Spleen (tissue), 11 donors: ENCODE data around the gene ABLIM2. TPM values are rescaled to one million over a fixed set of nuclear protein-coding genes. Genes with fewer than 3 reads are reported as not detected.

Experiments used
- DNase-seq: peaks from one replicate; pipeline ENCODE4 v3.0.0-alpha.2; 2020
- H3K27ac ChIP-seq, 8 donors: fragments of 200-600 bp; sonication (generic) in 7 of 8; 1 replicate in 4 of 8; 2 replicates in 4 of 8; pipeline versions ENCODE4 v1.5.0 to v1.8.0; 2016 to 2021; ENCODE audit warnings: inconsistent platforms in 4 of 8, mild to moderate bottlenecking in 4 of 8, moderate library complexity in 1 of 8
- H3K27me3 ChIP-seq, 7 donors: fragments of 200-600 bp; sonication (generic) in 6 of 7; replicated peaks in 1 of 7; 1 replicate in 4 of 7; 2 replicates in 3 of 7; pipeline versions ENCODE4 v1.5.0 to v1.8.0; 2016 to 2021; ENCODE audit warnings: inconsistent platforms in 3 of 7, mild to moderate bottlenecking in 1 of 7
- H3K36me3 ChIP-seq, 6 donors: fragments of 200-600 bp; sonication (generic) in 5 of 6; 1 replicate in 4 of 6; 2 replicates in 2 of 6; pipeline versions ENCODE4 v1.5.0 to v1.8.0; 2016 to 2021; ENCODE audit warnings: inconsistent platforms in 2 of 6
- H3K4me1 ChIP-seq, 6 donors: fragments of 200-600 bp; sonication (generic) in 5 of 6; 1 replicate in 3 of 6; 2 replicates in 3 of 6; pipeline versions ENCODE4 v1.5.0 to v1.8.0; 2016 to 2021; ENCODE audit warnings: inconsistent platforms in 3 of 6
- H3K4me3 ChIP-seq, 8 donors: fragments of 200-600 bp; sonication (generic) in 7 of 8; 1 replicate in 4 of 8; 2 replicates in 4 of 8; pipeline versions ENCODE4 v1.5.0 to v1.8.0; 2016 to 2021; ENCODE audit warnings: inconsistent platforms in 4 of 8, mild to moderate bottlenecking in 4 of 8, moderate library complexity in 2 of 8
- H3K9me3 ChIP-seq, 8 donors: fragments of 200-600 bp; sonication (generic) in 7 of 8; 1 replicate in 4 of 8; 2 replicates in 4 of 8; pipeline versions ENCODE4 v1.5.0 to v1.8.0; 2016 to 2021; ENCODE audit warnings: inconsistent platforms in 4 of 8
- POLR2A ChIP-seq, 3 donors: fragments of 450-650 bp; IDR thresholded peaks; one replicate each; pipeline ENCODE4 v1.5.1; 2017; ENCODE audit warnings: antibody characterized with exemption in 3 of 3, mild to moderate bottlenecking in 1 of 3
- POLR2AphosphoS5 ChIP-seq, 3 donors: sonication (generic); formaldehyde crosslinking; IDR thresholded peaks; one replicate each; pipeline ENCODE4 v1.5.1; 2017; ENCODE audit warnings: antibody characterized with exemption in 3 of 3
- WGBS, 5 donors: extraction: QIAGEN DNeasy Blood & Tissue Kit in 3 of 5; methylation state at CpG; one replicate each; pipeline versions ENCODE4 v1.1.5 to v1.1.7; 2013 to 2018; 5-methylcytosine and 5-hydroxymethylcytosine counted together
- intact Hi-C: fragments of 100-400 bp; cut with DNase I; formaldehyde crosslinking; loops from one replicate; pipeline ENCODE4 v1.15.0; 2023; ENCODE audit warnings: low total_unique reads
- polyA plus RNA-seq, 3 donors: library from polyadenylated mRNA; stranded (reverse); fragments of 200-250 nt; gene quantifications; one replicate each; pipeline ENCODE4 v1.2.1, GENCODE V29; 2013
- total RNA-seq, 7 donors: library from RNA; depleted of rRNA in 3 of 7; stranded (reverse); fragments of >200 nt in 3 of 7; fragmentation: NEBNext Ultra II Directional in 4 of 7; extraction: Animal tissue kit (Norgen Biotek cat#: 25700) in 4 of 7; gene quantifications; one replicate each; pipeline versions ENCODE4 v1.1.0 to v1.2.1, GENCODE V29; 2016 to 2021
- TF ChIP-seq, protein P1 (sequence below), 11 experiments: fragments of 200-600 bp in 7 of 11; fragments of 450-650 bp in 4 of 11; sonication (generic) in 4 of 11; IDR thresholded peaks in 8 of 11; conservative IDR thresholded peaks in 3 of 11; 1 replicate in 7 of 11; 2 replicates in 4 of 11; pipeline versions ENCODE4 v1.4.0 to v1.8.0; 2016 to 2021; ENCODE audit warnings: antibody characterized with exemption in 11 of 11, inconsistent platforms in 4 of 11, mild to moderate bottlenecking in 1 of 11
- donor health status: healthy with polysubstance abuse.
- donor health status: DM: no; HTN: no; CAD: no; lungs with moderate emphysema.
- donor health status: DM: no; HTN: no; CAD: no.
- donor health status: Bipolar disorder and iron deficiency.
- donor health status: healthy.
- donor health status: DM: no; HTN: no; CAD: no.
- donor health status: DM: yes; HTN: yes; CAD: no.

The ABLIM2 gene
- total and polyA plus RNA-seq, 10 donors, result 11.8 to 127 (median 62.8) TPM

DNA sequence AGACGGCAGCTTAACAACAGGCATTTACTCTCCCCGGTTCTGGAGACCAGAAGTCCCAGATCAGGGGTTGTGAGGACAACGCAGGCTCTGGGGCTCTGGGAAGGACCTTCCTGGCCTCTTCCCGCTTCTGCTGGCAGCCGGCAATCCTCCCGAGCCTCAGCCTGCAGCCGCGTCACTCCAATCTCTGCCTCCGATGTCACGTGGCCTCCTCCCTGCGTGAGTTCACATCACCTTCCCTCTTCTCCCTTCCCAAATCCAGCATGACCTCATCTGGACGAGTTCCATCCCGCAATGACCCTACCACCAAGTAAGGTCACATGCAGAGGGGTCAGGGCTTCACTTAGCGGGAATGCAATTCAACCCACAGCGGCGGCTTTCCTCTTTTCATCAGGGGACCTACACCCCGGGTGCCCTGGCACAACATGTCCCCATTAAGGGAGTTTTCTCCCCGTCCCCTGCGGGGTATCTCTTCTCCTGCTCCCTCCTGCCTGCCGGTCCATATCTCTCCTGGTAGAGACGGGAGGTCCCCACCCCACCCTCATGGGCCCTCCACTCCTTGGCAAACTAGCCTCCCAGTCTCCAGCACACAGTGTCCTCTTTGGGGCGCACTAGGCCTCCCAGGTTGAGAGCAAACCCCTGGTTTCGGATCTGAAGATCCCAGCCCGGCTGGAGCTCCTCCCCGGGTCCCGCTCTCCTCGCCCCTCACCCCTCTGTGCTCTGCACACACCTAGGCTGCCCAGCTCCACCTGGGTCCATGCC is 25.5 kb downstream of the ABLIM2 start:
- no peaks in the 10 kb centered on the region for H3K27me3 ChIP-seq
- H3K36me3 ChIP-seq, result peaks cover 0 to 10% (median 0%) of the 10 kb centered on the region in 6 donors
- peak; percentile 68 to 77 (median 76) for TF ChIP-seq POLR2AphosphoS5 (IDR thresholded peaks at IDR 0.05)
- TF ChIP-seq, protein P1, sequence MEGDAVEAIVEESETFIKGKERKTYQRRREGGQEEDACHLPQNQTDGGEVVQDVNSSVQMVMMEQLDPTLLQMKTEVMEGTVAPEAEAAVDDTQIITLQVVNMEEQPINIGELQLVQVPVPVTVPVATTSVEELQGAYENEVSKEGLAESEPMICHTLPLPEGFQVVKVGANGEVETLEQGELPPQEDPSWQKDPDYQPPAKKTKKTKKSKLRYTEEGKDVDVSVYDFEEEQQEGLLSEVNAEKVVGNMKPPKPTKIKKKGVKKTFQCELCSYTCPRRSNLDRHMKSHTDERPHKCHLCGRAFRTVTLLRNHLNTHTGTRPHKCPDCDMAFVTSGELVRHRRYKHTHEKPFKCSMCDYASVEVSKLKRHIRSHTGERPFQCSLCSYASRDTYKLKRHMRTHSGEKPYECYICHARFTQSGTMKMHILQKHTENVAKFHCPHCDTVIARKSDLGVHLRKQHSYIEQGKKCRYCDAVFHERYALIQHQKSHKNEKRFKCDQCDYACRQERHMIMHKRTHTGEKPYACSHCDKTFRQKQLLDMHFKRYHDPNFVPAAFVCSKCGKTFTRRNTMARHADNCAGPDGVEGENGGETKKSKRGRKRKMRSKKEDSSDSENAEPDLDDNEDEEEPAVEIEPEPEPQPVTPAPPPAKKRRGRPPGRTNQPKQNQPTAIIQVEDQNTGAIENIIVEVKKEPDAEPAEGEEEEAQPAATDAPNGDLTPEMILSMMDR (IDR thresholded peaks at IDR 0.05 in 8 of 11, conservative IDR thresholded peaks at IDR 0.05 in 3 of 11), result no peak
- no peak for DNase-seq
- no peak overlapping the region for H3K4me3 ChIP-seq
- H3K27ac ChIP-seq, result peak overlapping the region; percentile 43 to 83 (median 68)
- H3K9me3 ChIP-seq, result no peaks in the 10 kb centered on the region
- whole genome bisulfite sequencing, 5 donors, result 61 to 69% (median 64%) methylated on average over 18 to 27 of the region's 27 CpGs
- peaks cover 32 to 97% (median 69%) of the 10 kb centered on the region in 6 donors for H3K4me1 ChIP-seq
- intact Hi-C loops, result no loop called here

DNA sequence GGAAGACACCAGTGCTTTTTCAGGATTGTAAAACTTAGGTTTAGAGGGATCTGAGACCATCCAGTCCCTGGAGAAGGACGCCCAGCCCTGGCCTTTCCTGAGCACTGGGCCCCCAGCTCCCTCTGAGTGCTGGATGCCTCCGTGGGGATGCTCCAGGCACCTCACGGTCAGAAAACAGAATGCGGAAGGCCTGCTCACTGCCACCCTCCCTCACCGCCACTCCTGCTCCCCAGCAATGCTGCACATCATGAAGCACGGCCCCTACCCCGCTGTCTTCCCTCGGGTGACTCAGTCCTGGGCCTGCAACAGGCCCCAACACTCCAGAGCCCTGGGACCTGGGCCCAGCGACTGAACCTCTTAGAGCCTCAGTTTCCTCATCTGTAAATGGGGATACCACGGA is 26.2 kb downstream of the ABLIM2 start:
- WGBS, 5 donors, result 72 to 86% (median 80%) methylated on average over 5 to 10 of the region's 10 CpGs
- H3K4me3 ChIP-seq, result no peak overlapping the region
- TF ChIP-seq, protein P1 (IDR thresholded peaks at IDR 0.05 in 8 of 11, conservative IDR thresholded peaks at IDR 0.05 in 3 of 11), result no peak
- TF ChIP-seq POLR2A (IDR thresholded peaks at IDR 0.05) (no peak), POLR2AphosphoS5 (IDR thresholded peaks at IDR 0.05) (no peak)

DNA sequence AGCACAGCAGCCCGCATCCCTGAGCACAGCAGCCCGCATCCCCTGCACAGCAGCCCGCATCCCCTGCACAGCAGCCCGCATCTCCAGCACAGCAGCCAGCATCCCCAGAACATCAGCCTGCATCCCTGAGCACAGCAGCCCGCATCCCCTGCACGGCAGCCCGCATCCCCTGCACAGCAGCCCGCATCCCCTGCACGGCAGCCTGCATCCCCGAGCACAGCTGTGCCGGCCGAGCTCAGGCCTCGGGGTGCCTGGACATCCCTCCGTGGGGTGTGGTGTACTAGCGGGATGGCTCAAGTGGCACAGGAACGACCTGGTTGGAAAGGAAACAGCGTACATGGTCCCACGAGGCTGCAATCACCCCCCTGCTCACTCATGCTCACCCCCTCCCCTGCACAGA is 26.8 kb downstream of the ABLIM2 start:
- no peaks in the 10 kb centered on the region for H3K27me3 ChIP-seq
- peaks cover 0 to 10% (median 0%) of the 10 kb centered on the region in 6 donors for H3K36me3 ChIP-seq
- H3K27ac ChIP-seq, result peak overlapping the region in 5 of 8 donors; percentile 67 to 83 (median 80)
- whole genome bisulfite sequencing, 5 donors, result 62 to 76% (median 73%) methylated on average over 8 to 18 of the region's 18 CpGs
- peaks cover 32 to 97% (median 68%) of the 10 kb centered on the region in 6 donors for H3K4me1 ChIP-seq
- H3K9me3 ChIP-seq, result no peaks in the 10 kb centered on the region
- TF ChIP-seq POLR2A (IDR thresholded peaks at IDR 0.05) (no peak), POLR2AphosphoS5 (IDR thresholded peaks at IDR 0.05) (no peak)
- TF ChIP-seq, protein P1 (IDR thresholded peaks at IDR 0.05 in 8 of 11, conservative IDR thresholded peaks at IDR 0.05 in 3 of 11), result no peak
- intact Hi-C loops, result no loop called here
- DNase-seq, result no peak
- H3K4me3 ChIP-seq, result no peak overlapping the region

More for the DNA sequence above, 26.2 kb downstream of the ABLIM2 start:
- Histone ChIP-seq H3K36me3 (peaks cover 0 to 10% (median 0%) of the 10 kb centered on the region in 6 donors), H3K27ac (peak overlapping the region; percentile 5 to 83 (median 68)), H3K9me3 (no peaks in the 10 kb centered on the region), H3K4me1 (peaks cover 32 to 98% (median 68%) of the 10 kb centered on the region in 6 donors), H3K27me3 (no peaks in the 10 kb centered on the region)
- intact Hi-C loops, result no loop called here
- no peak for DNase-seq

DNA sequence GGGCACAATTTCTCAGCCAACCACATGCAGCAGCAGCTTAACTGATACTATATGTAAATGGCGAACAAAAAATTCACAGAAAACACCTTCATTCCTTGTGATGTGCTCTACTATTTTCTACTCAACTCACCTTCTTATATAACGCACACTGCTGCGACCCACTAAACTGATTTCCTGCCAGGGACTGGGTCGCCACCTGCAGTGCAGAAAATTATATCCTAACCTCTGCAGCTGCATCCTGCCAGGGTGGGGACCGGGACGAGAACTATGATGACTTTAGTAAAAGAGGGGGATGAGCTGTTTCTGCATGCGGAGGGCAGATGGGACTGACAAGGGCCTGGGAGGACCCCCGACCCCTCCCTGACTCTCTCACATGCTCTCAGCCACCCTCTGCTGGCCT is 27.4 kb downstream of the ABLIM2 start:
- no peak for TF ChIP-seq POLR2A (IDR thresholded peaks at IDR 0.05)
- no peak for TF ChIP-seq POLR2AphosphoS5 (IDR thresholded peaks at IDR 0.05)
- TF ChIP-seq, protein P1 (IDR thresholded peaks at IDR 0.05 in 8 of 11, conservative IDR thresholded peaks at IDR 0.05 in 3 of 11), result no peak
- no peak for DNase-seq
- H3K9me3 ChIP-seq, result no peaks in the 10 kb centered on the region
- H3K27me3 ChIP-seq, result no peaks in the 10 kb centered on the region
- intact Hi-C loops, result no loop called here
- H3K4me1 ChIP-seq, result peaks cover 29 to 97% (median 68%) of the 10 kb centered on the region in 6 donors
- 17 to 39% (median 25%) methylated on average over 7 to 8 of the region's 8 CpGs for WGBS, 5 donors
- H3K36me3 ChIP-seq, result peaks cover 0 to 10% (median 0%) of the 10 kb centered on the region in 6 donors
- peak overlapping the region in 6 of 8 donors; percentile 35 to 85 (median 78) for H3K27ac ChIP-seq
- no peak overlapping the region for H3K4me3 ChIP-seq
